ACC112 (cell line): ENCODE data around the gene RLBP1.

ENCODE experiments used
- H2AFZ ChIP-seq: fragments of 200-600 bp; sonication (generic); one replicate; pipeline ENCODE4 v1.6.0; 2017; ENCODE audit warnings: antibody characterized with exemption, low read length; ENCODE audit not compliant: unreplicated experiment
- H3K27ac ChIP-seq: fragments of 200-600 bp; sonication (generic); 2 replicates; pipeline ENCODE4 v1.5.1; 2014; ENCODE audit warnings: low read depth, mild to moderate bottlenecking, antibody characterized with exemption, low read length, moderate library complexity
- H3K27me3 ChIP-seq: fragments of 200-600 bp; sonication (generic); 2 replicates; pipeline ENCODE4 v1.6.1; 2014; ENCODE audit warnings: mild to moderate bottlenecking, antibody characterized with exemption, low read length, moderate library complexity, mixed read lengths; ENCODE audit not compliant: insufficient read depth
- H3K36me3 ChIP-seq: fragments of 200-600 bp; sonication (generic); 2 replicates; pipeline ENCODE4 v1.6.1; 2016; ENCODE audit warnings: mild to moderate bottlenecking, antibody characterized with exemption, low read length, moderate library complexity, mixed read lengths; ENCODE audit not compliant: insufficient read depth
- H3K4me1 ChIP-seq: fragments of 200-600 bp; sonication (generic); one replicate; pipeline ENCODE4 v1.6.1; 2016; ENCODE audit warnings: low read length, mixed read lengths; ENCODE audit not compliant: insufficient read depth, unreplicated experiment, control insufficient read depth
- H3K4me3 ChIP-seq: fragments of 200-600 bp; sonication (generic); 2 replicates; pipeline ENCODE4 v1.5.1; 2014; ENCODE audit warnings: mild to moderate bottlenecking, low read depth, low read length
- H3K79me2 ChIP-seq: fragments of 200-600 bp; sonication (generic); one replicate; pipeline ENCODE4 v1.6.0; 2016; ENCODE audit warnings: low read length; ENCODE audit not compliant: control insufficient read depth, unreplicated experiment, insufficient read depth

The RLBP1 gene

DNA sequence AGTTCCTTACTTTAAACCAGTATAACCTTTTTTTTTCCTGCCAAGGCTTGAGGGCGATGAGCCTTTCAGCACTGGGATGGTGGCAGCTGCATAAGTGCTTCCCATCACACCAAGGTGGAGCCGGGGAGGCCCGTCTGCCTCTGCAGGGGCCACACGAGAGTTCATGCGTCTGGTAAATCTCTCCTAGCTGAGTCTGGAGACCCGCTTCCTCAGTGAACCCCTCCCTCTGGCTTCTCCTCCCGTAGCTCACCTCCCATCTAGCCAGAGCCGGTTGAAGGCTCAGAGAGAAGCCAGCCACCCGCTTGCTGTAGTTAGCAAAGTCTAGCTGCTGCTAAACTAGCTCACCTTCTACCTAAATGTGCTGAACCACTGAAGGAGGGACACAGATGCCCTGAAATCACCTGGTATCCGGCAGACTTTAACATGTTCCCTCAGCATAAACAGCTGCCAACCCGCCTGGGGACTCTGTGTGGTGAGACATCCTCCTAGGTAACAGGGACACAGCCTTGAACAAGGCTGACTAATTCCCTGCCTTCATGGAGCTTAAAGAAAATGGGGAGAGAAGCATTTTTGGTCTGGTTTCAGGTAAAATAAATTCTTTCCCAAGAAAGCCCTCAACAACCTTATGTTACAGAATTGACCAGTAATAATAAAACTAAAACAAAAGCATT is 42.9 kb downstream of the RLBP1 start:
- no peak overlapping the region for H3K27ac ChIP-seq
- H2AFZ ChIP-seq, result no peak overlapping the region
- H3K4me1 ChIP-seq, result peaks cover 15% of the 10 kb centered on the region
- H3K4me3 ChIP-seq, result no peak overlapping the region
- H3K79me2 ChIP-seq, result no peaks in the 10 kb centered on the region
- no peaks in the 10 kb centered on the region for H3K27me3 ChIP-seq
- H3K36me3 ChIP-seq, result no peaks in the 10 kb centered on the region

DNA sequence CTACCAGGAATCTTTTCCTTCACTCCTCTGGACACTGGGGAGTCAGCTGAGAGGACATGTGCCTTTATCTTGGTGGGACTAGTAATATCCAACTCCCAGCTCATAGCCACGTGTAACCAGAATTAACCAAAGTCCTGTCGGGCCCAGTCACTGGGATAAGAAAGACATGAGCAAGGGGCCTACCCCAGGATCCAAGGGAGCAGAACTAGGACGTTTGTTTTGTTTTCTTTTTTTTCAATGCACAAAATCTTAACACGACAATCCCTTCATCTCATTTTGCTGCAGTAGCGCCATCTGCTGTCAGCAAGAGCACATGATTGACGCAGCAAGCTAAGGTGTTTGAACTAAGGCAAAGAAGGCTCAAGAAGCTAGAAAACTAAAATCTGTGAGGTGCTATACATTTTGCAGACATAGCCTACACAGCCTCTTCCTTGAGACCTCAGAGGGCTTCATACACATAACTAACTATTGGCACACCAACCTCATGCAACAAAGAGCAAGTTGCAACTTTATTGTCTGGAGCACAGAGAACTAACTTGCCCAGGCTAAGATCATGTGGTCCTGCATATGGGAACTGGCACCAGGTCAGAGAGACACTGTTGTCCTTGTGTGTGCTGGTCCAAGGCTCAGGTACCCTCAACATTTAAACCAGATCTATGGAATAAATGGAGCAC is 43.6 kb downstream of the RLBP1 start:
- H3K27me3 ChIP-seq, result no peaks in the 10 kb centered on the region
- H3K4me3 ChIP-seq, result no peak overlapping the region
- no peak overlapping the region for H2AFZ ChIP-seq
- no peaks in the 10 kb centered on the region for H3K79me2 ChIP-seq
- no peaks in the 10 kb centered on the region for H3K36me3 ChIP-seq
- no peak overlapping the region for H3K27ac ChIP-seq
- H3K4me1 ChIP-seq, result peaks cover 15% of the 10 kb centered on the region

DNA sequence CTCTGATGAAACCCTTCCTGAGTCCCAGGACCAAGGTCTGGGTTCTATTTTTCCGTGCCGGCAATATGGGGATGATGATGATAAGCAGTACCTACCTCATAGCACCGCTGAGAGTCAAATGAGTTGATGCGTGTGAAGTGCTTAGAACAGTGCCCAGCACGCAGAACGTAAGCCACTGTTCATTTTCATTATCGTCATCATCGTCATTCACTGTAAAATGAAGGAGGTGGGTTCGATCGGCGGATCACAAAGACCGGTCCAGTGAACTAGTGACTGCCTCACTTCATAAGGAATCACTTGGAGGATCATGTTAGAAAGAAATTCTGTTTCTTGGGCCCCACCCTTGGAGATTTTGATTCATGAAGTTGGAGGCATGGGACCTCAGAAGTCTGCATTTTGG is 44.3 kb downstream of the RLBP1 start:
- H3K4me3 ChIP-seq, result no peak overlapping the region
- H3K36me3 ChIP-seq, result no peaks in the 10 kb centered on the region
- H3K79me2 ChIP-seq, result no peaks in the 10 kb centered on the region
- H3K27me3 ChIP-seq, result no peaks in the 10 kb centered on the region
- no peak overlapping the region for H2AFZ ChIP-seq
- H3K4me1 ChIP-seq, result peaks cover 15% of the 10 kb centered on the region
- no peak overlapping the region for H3K27ac ChIP-seq

DNA sequence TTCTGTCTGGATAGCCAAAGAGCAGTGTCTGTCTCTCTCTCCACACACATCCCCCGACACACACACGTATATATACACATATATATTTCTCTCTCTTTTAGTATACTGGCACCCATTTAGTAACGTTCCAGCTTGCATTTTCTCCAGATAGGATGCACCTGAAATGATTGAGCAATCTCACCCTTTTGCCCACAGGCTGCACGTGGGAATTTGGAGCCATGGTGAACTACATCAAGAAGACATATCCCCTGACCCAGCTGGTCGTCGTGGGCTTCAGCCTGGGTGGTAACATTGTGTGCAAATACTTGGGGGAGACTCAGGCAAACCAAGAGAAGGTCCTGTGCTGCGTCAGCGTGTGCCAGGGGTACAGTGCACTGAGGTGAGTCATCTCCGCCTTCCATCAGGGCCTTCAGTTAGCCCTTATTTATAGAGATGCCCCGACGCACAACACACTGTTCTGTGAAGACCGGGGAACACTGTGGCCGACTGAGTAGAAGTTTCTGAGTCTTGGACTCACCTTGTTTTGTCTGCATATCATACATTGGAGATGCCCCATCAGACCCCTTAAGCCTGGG is 45.7 kb downstream of the RLBP1 start:
- Histone ChIP-seq H3K27me3 (no peaks in the 10 kb centered on the region), H3K4me1 (peaks cover 15% of the 10 kb centered on the region), H3K27ac (no peak overlapping the region), H2AFZ (no peak overlapping the region), H3K4me3 (no peak overlapping the region), H3K79me2 (no peaks in the 10 kb centered on the region), H3K36me3 (no peaks in the 10 kb centered on the region)

DNA sequence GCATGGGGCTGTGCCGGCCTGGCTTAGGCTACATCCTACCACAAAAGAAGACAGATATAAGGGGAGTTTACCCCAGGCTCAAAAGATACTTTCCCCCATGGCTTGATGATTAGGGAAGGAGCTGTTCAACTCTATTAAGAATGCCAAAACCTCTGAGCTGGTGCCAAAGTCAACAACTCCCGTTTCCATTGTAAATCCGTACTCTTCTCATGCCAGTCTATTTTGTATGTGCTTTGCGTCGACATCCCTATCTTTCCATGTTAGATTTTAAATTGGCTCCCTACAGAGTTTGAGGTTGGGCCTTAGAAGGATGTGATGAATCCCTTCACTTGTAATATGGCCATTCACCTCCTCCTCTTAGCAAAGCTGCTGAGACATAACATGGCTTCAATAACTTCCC is 46.9 kb downstream of the RLBP1 start:
- Histone ChIP-seq H3K36me3 (no peaks in the 10 kb centered on the region), H2AFZ (no peak overlapping the region), H3K79me2 (no peaks in the 10 kb centered on the region), H3K27me3 (no peaks in the 10 kb centered on the region), H3K27ac (no peak overlapping the region), H3K4me3 (no peak overlapping the region), H3K4me1 (peaks cover 8% of the 10 kb centered on the region)

DNA sequence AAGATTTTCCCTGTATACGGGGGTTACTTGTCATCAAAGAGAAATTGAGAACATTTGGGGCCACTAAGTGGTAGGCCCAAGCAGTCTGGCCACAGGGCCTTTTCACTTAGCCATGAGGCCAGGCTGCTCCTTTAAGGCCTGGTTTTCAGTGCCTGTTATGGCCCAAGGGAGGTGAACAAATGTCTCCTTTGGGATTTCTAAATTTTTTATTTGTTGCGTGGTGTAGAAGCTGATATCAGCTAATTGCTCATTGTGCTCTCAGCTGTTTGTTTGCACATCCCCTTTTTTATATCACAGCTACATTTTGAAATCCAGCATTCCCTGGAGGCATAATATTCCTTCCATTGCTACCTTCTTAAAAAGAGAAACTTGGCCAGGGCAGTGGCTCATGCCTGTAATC is 48.5 kb downstream of the RLBP1 start:
- H2AFZ ChIP-seq, result no peak overlapping the region
- peaks cover 15% of the 10 kb centered on the region for H3K4me1 ChIP-seq
- no peaks in the 10 kb centered on the region for H3K36me3 ChIP-seq
- H3K27me3 ChIP-seq, result no peaks in the 10 kb centered on the region
- no peak overlapping the region for H3K27ac ChIP-seq
- H3K79me2 ChIP-seq, result no peaks in the 10 kb centered on the region
- H3K4me3 ChIP-seq, result no peak overlapping the region

DNA sequence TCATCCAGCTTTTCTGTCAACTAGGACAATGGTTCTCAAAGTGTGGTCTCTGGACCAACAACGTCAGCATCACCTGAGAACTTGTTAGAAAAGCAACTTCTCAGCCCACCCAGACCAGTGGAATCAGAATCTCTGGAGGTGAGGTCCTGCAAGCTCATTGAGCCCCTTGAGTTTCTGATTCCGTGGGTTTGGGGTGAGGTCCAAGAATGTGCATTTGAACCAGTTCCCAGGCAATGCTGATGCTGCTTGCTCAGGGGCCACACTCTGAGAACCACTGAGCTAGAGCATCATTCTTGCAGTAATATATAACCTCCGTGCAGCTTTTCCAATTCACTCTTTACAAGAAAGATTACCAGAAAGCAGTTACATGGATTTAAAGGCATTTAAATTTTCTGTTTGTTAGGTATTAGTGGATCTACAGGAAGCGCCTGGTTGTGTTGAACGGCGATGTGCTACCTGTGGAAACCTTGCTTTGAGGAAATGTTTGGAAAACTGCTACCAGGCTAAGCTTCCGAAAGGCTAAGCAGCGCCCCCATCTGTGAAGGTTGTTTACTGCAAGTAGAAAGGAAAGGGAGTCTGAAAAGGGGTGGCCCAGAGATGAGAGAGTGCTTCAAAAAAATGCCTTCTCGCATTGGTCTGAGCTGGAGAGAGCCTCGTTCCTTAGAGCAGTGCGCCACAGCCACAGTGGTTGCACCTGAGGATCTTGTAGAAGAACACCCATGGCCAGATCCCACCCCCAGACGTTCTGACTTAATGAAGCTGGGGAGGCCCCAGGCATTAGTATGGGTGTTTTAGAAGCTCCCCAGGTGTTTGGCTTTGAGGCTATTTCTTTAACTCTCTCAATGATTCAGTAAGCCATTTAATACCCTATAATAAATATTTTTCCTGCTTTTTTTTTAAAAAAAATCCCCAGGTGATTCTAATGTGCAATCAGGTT is 50.0 kb downstream of the RLBP1 start:
- no peaks in the 10 kb centered on the region for H3K27me3 ChIP-seq
- H3K27ac ChIP-seq, result no peak overlapping the region
- no peak overlapping the region for H2AFZ ChIP-seq
- no peak overlapping the region for H3K4me3 ChIP-seq
- peaks cover 31% of the 10 kb centered on the region for H3K4me1 ChIP-seq
- H3K36me3 ChIP-seq, result no peaks in the 10 kb centered on the region
- H3K79me2 ChIP-seq, result no peaks in the 10 kb centered on the region

DNA sequence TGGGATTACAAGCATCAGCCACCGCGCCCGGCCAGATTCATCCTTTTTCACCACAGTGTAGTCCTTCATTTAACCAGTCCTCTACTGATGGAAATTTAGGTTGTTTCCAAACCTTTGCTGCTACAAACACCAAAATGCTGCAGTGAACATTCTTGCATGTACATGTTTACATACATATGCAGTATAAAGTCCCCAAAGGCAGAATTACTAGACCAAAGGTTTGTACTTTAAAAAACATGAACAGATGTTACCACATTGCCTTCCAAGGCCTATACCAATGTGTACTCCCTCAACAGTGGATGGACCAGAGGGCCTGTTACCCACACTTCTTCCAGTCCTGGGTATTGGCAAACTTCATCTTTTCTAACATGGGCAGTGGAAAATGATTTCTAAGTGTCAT is 51.0 kb downstream of the RLBP1 start:
- Histone ChIP-seq H3K27me3 (no peaks in the 10 kb centered on the region), H3K4me3 (no peak overlapping the region), H3K4me1 (peaks cover 41% of the 10 kb centered on the region), H3K79me2 (no peaks in the 10 kb centered on the region), H2AFZ (no peak overlapping the region), H3K27ac (no peak overlapping the region), H3K36me3 (no peaks in the 10 kb centered on the region)

DNA sequence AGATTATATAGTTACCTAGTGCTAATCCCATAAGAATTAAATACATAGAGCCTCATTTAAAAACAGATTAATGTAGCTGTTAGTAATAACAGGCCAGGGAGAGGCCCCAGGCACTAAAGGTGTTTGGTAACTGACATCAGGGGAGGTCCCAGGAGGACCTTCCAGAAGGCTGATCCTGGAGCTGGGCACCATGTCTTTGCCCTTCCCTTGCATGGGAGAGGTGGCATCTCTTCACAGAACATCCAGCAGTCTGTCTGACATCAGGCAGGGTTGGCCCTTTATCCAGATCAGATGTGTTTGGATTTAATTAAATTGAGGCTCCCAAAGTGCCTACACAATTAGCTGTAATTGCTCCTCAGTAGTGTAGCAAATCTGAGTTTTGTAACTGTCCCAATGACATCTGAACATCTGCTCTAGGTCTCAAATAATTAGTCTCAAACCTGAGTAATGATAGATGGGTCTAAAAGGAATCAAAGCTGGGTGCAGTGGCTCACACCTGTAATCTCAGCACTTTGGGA is 53.0 kb downstream of the RLBP1 start:
- no peaks in the 10 kb centered on the region for H3K36me3 ChIP-seq
- H2AFZ ChIP-seq, result no peak overlapping the region
- no peak overlapping the region for H3K4me3 ChIP-seq
- no peaks in the 10 kb centered on the region for H3K79me2 ChIP-seq
- H3K27ac ChIP-seq, result peak overlapping the region; percentile 84
- no peaks in the 10 kb centered on the region for H3K27me3 ChIP-seq
- H3K4me1 ChIP-seq, result peaks cover 35% of the 10 kb centered on the region
